T-helper 17 cell (primary cell): ENCODE results near the gene ZNF148. TPM values are rescaled to one million over a fixed set of nuclear protein-coding genes. Genes with fewer than 3 reads are reported as not detected.

ENCODE experiments used
- ATAC-seq: fragments of 150-1000 bp; cut with Tn5 transposase; 2 replicates; pipeline ENCODE4 v1.10.0; 2021; ENCODE audit warnings: mild to moderate bottlenecking, moderate library complexity
- DNase-seq, 3 donors: peaks; one replicate each; pipeline versions ENCODE4 v3.0.0 to v3.0.0-alpha.2; 2020 to 2021
- H3K9me3 ChIP-seq: one replicate; pipeline ENCODE4 v1.7.0; 2013; ENCODE audit warnings: low read length, mild to moderate bottlenecking; ENCODE audit not compliant: control insufficient read depth, poor library complexity, severe bottlenecking
- H3K27ac Mint-ChIP-seq: one replicate; pipeline ENCODE4 v1.8.0; 2022; ENCODE audit warnings: mild to moderate bottlenecking, moderate library complexity, mixed read lengths
- H3K27me3 Mint-ChIP-seq: one replicate; pipeline ENCODE4 v1.8.0; 2022; ENCODE audit warnings: mixed read lengths
- H3K36me3 Mint-ChIP-seq: one replicate; pipeline ENCODE4 v1.8.0; 2022; ENCODE audit warnings: low read depth, mixed read lengths
- H3K4me1 Mint-ChIP-seq: one replicate; pipeline ENCODE4 v1.8.0; 2022; ENCODE audit warnings: mild to moderate bottlenecking, mixed read lengths
- H3K4me3 Mint-ChIP-seq: one replicate; pipeline ENCODE4 v1.8.0; 2022; ENCODE audit warnings: mild to moderate bottlenecking, moderate library complexity, mixed read lengths
- total RNA-seq, 4 donors: library from RNA in 2 of 4; stranded (reverse) in 2 of 4; gene quantifications; one replicate each; pipeline ENCODE4 v1.2.3 and lab custom pipeline; 2022 to 2026

Gene ZNF148
- total RNA-seq, 2 donors from 2014 or later = 40.0 to 40.8 TPM

GRCh38 chr3:125179143-125179883 is 195.8 kb downstream of the ZNF148 start:
- peaks cover under 1% of the 10 kb centered on the region for H3K27me3 Mint-ChIP-seq
- DNase-seq (no peak), ATAC-seq (no peak)
- peak overlapping the region; percentile 72 for H3K4me3 Mint-ChIP-seq
- H3K36me3 Mint-ChIP-seq = no peaks in the 10 kb centered on the region
- no peaks in the 10 kb centered on the region for H3K4me1 Mint-ChIP-seq
- no peaks in the 10 kb centered on the region for H3K9me3 ChIP-seq
- H3K27ac Mint-ChIP-seq = no peak overlapping the region

GRCh38 chr3:125177746-125178145 is 197.4 kb downstream of the ZNF148 start:
- H3K9me3 ChIP-seq = no peaks in the 10 kb centered on the region
- no peaks in the 10 kb centered on the region for H3K4me1 Mint-ChIP-seq
- no peaks in the 10 kb centered on the region for H3K27me3 Mint-ChIP-seq
- no peaks in the 10 kb centered on the region for H3K36me3 Mint-ChIP-seq
- ATAC-seq (no peak), DNase-seq (no peak)
- no peak overlapping the region for H3K4me3 Mint-ChIP-seq
- H3K27ac Mint-ChIP-seq = peak overlapping the region; percentile 57

Other genes with a start within 250 kb of the ZNF148 start
- under 1 TPM in 1 of 2 donors, not detected in 1; 0.40 TPM for gene SLC12A8, start 162.6 kb downstream of the ZNF148 start, total RNA-seq
- 10 to 100 TPM; 15.9 to 18.6 TPM for gene SNX4, start 144.9 kb upstream of the ZNF148 start, total RNA-seq
- 1 to 10 TPM; 7.6 to 9.5 TPM for gene OSBPL11, start 220.2 kb upstream of the ZNF148 start, total RNA-seq